HG02852 (cell line): Measurements from ENCODE around the gene TBATA.

ENCODE experiments used
- ATAC-seq: cut with Tn5 transposase; IDR thresholded peaks from one replicate; pipeline ENCODE4 v1.9.1; 2021; ENCODE audit warnings: mild to moderate bottlenecking, moderate library complexity; ENCODE audit not compliant: unreplicated experiment

TBATA gene

GRCh38 chr10:70763567-70763966, 21.6 kb downstream of the TBATA start:
- ATAC-seq = no peak

- no peak for ATAC-seq
Measured at GRCh38 chr10:70762441-70763175, 22.6 kb downstream of the TBATA start.

DNA sequence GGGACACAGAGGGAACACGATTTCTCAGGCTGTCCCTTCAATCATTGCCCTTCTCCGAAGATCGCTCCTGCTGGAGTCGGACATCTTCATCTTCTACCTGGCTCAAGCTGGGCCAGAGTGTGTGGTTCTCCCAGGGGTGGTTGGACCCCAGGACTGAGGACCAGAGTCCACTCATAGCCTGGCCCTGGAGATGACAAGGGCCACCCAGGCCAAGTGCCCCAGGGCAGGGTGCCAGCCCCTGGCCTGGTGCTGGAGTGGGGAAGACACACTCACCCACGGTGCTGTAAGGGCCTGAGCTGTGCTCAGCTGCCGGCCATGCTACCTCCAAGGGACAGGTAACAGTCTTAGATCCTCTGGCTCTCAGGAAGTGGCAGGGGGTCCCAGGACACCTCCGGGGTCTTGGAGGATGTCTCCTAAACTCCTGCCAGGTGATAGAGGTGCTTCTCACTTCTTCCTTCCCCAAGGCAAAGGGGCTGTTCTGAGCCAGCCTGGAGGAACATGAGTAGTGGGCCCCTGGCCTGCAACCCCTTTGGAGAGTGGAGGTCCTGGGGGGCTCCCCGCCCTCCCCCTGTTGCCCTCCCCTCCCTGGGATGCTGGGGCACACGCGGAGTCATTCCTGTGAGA, 23.3 kb downstream of the TBATA start:
- no peak for ATAC-seq

GRCh38 chr10:70761031-70761601, 24.1 kb downstream of the TBATA start:
- no peak for ATAC-seq

GRCh38 chr10:70760271-70760787, 24.8 kb downstream of the TBATA start:
- no peak for ATAC-seq

DNA sequence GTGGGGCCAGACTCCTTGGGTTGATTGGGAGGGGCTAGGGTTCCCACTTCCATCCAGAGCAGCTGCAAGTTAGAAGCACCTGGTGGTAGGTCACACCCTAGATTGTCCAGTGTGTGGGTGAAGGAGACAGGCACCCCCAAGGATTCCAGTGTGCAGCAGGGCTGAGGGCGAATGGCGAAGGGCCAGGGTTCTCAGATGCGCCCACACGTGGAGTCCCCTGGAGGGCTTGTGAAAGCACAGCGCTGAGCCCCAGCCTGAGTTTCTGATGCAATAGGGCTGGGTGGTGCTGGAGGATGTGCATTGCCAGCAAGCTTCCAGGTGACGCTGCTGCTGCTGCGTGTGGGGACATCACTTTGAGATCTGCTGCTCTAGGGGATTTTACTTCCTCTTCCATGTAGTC, 25.4 kb downstream of the TBATA start:
- no peak for ATAC-seq

- ATAC-seq = no peak
Measured at GRCh38 chr10:70758757-70759514, 26.2 kb downstream of the TBATA start.

GRCh38 chr10:70757856-70758255, 27.3 kb downstream of the TBATA start:
- ATAC-seq = no peak

- no peak for ATAC-seq
Measured at GRCh38 chr10:70756700-70757360, 28.3 kb downstream of the TBATA start.

- no peak for ATAC-seq
Measured at GRCh38 chr10:70753841-70754621, 31.1 kb downstream of the TBATA start.

DNA sequence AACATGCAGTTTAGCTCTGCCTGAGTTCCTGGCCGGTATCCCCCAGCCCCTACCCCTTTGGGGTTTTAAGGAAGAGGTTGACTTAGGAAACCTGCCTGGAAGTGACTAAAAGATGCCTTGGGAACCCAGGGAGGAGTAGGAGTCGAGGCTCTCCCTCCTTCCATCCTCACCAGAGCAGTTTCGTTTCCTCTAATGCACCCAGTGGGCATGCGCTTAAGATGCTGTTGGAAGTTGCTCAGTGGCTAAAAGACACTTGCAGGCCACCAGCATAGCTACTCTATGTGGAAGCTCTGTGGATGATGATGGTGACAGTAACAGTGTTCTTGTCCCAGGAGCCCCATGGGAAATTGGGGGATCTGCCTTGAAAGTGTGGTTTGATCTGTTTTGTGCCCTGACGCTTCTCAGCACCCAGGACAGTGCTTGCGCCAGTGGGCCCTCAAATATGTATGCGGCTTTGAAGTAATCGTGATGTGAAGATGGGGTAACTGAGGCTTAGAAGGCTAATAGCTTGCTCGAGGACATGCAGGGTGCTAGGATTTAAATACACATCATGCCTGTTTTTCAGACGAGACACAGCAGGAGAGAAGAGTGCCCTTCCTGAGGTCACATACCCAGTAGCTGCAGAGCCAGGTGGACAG, 32.0 kb downstream of the TBATA start:
- ATAC-seq = no peak

DNA sequence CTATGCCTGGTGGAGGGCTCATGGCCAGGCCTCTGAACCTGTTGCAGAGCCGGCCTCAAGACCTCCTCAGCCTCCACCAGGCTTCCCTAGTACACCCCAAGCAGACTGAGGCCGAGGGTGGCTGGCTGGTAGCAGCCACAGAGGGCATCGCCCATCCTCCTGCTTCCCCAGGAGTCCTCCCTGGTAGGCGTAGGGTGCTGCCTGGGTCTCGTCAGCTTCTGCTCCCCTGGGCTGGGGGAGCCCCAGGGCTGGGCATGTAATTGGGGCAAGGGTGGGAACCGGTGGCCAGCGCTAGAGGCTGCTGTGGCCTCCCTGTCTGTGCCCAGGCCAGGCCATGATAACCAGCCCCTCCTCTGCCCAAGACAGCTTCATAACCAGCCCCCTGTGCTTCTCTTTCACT, 32.6 kb downstream of the TBATA start:
- ATAC-seq = no peak

DNA sequence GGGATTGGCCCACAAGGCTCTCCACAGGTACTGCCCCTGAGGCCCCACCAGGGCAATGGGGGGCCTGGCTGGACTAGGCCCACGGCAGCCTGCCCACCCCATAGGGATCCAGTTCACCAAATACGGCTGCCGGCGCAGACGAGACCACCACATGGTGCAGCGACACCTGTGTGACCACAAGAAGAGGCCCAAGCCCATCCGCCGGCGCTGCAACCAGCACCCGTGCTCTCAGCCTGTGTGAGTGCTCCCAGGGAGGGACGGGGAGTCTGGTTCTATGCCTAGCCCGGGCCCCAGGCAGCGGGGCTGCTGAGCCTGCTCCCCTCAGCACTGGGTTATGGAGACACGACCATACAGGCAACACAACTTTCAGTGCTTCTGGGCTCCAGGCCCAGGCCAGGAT, 33.2 kb downstream of the TBATA start:
- ATAC-seq = no peak

- ATAC-seq = no peak
Measured at GRCh38 chr10:70751356-70751755, 33.8 kb downstream of the TBATA start.

DNA sequence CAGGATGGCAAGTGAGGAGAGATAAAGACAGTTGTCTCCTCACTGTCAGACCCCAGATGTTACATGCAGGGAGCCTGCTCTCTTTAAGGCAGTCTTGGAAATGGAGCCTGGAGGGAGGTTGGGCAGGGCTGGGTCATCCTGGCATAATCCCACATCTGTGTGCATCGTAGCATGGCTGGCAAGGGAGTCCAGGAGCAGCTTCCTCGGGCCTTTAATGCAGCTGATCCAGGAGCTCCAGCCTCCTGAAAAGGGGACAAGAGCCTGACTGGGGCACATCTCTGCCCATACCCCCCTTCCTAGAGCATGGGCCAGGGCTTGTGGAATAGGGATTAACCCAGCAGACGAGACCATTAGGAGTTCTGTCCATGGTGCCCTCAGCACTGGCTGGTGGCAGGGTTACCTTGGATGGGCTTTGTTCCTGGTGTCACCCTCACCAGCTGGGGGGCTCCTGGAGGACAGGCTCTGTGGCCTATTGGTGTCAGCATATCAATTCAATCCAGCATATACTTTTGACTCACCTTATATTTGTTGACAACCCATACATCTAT, 34.9 kb downstream of the TBATA start:
- no peak for ATAC-seq

- ATAC-seq = no peak
Measured at GRCh38 chr10:70749756-70750155, 35.4 kb downstream of the TBATA start.

GRCh38 chr10:70748801-70749573, 36.2 kb downstream of the TBATA start:
- no peak for ATAC-seq

GRCh38 chr10:70748305-70748704, 36.9 kb downstream of the TBATA start:
- no peak for ATAC-seq
